Epidermal melanocyte (primary cell): ENCODE results near the gene SRBD1.
"Not testable (repeated sequence)": the region's sequence is repeated elsewhere in the genome, so short reads cannot be mapped to it uniquely, and the experiment has no call there.

Source experiments
- DNase-seq: peaks from one replicate; pipeline ENCODE4 v3.0.0; 2011; ENCODE audit warnings: low spot score; ENCODE audit not compliant: insufficient read length

SRBD1 gene

DNA sequence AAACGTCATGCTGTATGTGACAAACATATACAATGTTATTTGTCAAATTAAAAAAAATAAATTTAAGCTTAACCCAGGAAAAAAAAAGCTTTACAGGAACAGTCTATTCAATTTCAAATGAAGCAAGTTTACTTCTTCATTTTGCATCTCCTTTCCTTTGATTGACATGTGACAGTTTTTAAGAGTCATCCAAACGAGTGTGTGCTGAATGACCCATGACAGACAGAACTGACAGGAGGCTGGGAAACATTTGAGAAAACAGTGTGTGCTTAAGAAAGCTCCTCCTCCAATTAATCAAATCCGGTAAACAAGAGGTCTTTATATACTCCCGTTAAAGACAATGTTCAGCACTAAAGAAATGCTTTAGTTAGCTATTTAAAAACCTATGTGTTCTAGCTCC lies 177.7 kb downstream of the SRBD1 start:
- no peak for DNase-seq

DNA sequence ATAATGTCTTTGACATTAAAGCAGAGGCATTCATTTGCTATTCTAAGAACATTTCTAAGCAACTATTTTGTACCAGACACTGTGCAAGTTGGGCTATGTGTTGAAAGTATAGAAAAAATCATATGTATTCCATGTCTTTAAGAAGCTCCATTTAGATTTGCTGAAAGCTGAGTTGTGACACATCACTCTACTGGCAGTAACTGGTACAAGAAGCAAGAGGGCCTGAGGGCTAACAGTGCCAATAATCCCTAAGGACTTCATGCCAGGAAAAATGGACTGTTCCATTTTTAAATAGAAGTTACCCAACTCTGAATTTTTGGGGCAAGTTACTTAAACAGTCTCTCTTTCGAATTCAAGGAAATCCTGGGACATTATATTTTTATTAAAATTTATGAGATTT lies 178.7 kb downstream of the SRBD1 start:
- no peak for DNase-seq

DNA sequence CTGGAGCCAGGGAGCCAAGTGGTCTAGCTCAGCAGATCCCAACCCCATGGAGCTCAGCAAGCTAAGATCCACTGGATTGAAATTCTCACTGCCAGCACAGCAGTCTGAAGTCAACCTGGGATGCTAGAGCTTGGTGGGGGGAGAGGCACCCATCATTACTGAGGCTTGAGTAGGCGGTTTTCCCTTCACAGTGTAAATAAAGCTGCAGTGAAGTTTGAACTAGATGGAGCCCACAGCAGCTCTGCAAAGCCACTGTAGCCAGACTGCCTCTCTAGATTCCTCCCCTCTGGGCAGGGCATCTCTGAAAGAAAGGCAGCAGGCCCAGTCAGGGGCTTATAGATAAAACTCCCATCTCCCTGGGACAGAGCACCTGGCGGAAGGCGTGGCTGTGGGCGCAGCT lies 185.0 kb downstream of the SRBD1 start:
- DNase-seq, result not testable (repeated sequence)

DNA sequence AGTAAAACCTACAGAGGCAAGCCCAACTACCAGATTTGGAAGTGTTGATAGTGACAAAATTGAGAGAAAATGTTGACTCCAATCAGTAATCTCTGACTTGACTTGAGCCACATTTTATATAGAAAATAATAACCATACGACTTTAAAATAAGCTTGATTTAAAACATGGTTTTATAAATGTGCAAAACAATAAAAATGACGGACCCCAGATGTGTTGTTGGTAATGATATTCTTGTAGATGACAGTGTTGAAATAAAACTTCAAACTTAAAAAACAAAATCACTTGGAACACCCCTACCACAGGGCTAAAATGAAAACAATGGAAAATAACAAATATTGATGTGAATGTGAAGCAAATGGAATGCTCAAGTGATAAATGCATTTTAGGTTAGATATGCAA lies 188.1 kb downstream of the SRBD1 start:
- DNase-seq, result no peak

DNA sequence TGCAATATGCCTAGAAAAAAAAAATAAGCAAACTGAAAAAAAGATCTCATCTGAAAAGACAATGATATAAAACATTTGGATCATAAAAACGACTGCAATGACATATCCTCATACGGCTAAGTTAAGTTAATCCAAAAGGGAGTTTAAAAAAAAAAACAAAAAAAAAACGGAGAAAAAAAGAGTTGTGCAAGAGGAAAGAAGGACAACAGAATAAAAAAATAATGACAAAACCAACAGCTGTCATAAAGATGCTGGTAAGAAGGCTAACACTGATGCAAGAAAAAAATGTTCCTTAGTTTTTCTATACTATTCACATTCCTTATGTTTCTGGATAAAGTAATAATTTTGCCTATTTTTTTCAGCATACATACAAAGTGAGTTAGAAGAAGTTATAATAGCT lies 192.5 kb downstream of the SRBD1 start:
- no peak for DNase-seq

DNA sequence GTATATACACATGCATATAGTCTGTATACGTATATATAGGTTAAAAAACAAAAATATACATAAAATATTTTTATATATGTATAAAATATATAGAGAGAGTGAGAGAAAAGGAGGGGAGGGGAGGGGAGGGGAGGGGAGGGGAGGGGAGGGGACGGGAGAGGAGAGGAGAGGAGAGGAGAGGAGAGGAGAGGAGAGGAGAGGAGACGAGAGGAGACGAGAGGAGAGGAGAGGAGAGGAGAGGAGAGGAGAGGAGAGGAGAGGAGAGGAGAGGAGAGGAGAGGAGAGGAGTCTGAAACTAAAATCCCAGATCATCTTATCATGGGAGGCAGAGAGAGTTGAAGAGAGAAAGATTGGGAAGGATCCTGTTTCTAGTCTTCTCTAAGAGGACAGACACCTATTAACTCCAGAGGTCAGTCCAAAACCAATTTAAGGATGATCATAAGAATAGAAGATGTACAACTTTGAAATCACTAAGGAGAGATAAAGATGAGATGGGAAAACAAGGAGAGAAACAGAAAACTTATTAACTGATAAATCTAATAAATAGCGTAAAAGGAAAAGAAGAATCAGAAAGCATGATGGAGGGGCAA lies 195.4 kb downstream of the SRBD1 start:
- no peak for DNase-seq

DNA sequence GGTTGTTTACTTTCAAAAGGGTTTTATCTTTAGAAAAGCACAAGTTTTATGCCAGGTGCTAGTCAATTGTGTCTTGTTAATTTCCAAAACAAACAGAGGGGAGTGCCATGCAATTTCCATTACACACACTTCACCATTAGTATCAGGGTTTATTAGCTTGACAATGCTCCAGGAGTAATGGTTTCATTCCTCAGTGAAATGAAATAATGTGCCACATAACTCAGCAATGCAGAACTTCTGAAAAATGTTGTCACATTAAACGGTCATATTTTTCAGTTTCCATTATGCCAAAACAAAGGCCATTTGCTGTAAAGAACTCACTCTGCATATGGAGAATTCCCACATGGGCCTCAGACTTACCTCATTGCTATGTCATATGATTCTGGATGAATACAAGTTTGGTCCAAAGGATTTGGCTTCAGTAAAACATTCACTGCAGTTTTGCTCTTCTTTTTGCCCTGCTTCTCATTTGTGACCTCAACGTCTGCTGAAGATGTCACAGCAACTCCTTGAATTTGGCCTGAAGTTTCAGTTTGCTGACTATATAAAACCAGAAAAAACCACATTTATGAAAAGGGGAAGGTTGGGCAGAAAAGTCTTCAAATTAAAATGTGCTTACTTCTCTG lies 198.2 kb downstream of the SRBD1 start:
- no peak for DNase-seq

DNA sequence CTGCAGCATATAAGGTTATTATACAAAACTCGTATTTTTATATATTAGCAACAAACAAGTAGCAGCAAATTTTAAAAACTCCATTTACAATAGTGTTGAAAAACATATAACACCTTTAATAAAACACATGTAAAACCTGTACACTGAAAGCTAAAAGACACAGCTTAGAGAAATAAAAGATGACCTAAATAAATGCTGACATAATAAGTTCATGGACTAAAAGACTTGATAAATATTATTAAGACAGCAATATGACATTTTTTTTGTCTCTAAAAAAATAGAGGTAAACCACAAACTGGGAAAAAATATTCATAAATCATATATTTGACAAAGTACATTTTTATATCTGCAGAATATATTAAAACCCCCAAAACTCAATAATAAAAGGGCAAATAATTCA lies 201.4 kb downstream of the SRBD1 start:
- no peak for DNase-seq

DNA sequence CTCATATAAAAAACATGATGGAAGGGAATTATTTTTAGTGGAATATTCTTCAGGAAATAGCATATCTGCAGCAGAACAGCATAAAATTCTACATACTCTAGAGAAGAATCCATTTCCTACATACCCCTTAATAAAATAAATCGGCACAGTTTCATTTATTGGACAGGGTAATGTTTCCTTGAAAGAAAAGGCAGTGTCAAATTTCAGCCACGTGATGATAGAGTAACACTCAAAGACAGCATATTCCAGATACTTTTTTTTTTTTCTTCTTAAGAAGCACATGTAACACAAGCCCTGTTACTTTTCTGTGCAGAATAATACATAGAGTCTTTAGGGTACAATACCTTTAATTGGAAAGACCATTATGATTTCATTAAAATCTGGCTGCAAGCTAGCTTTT lies 204.4 kb downstream of the SRBD1 start:
- DNase-seq, result no peak

DNA sequence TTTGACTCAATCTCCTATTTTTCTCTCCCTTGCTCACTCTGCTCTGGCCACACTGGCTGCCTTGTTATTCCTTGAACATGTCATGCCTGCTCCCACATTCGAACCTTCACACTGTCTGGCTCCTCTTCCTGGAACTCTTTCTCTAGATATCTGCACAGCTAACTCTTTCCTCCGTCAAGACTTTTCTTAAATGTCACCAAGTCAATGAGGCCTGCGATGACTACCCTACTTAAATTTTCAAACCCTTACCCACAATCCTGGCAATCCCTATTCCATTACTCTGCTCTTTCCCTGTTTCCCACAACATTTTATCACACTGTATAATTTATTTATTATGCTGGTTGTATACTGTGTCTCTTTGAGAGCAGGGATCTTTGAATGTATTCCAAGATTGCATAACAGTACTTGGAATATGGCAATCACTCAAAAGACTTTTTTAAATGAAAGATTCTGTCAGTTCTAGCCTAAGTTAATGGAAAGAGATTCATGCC lies 206.2 kb downstream of the SRBD1 start:
- no peak for DNase-seq

DNA sequence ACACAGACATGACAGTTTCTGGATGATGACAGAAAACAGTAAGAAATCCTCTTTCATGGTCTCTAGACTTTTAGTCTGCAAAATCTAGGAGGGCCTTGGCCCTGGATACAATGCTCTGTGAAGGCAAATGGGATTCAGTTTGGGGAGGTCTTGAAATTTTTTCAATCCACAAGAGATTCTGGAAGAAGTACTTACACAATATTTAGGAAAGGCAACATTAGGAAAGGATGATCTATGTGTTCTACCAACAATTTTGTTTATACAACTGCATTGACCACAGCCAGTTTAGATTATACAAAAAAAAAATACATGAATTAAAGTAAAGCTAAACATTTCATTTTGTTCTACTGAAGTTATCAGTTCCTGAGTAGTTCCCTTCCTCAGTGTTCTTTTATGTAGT lies 208.0 kb downstream of the SRBD1 start:
- no peak for DNase-seq

DNA sequence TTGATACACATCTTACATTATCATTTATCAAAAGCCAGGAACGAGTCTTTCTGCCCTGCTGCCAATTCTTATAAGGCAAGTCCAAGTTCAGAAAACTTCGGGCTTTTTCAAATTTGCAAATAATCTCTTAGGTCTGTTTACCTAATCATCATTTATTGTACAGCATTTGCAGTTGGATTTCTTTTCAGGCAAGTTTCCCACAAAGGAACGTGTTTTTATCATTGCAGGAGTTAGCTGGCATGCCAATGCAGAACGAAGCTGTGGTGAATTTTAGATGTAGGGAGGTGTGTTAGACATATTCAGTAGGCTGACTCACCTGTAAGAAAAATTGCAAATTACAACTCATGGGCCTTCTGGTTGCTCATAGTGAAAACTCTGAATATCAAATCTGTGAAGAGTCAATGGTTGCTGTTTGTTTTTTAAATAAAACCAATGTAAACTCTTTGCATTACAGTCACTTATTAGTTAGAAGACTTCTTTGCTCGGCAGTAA lies 209.6 kb downstream of the SRBD1 start:
- no peak for DNase-seq

DNA sequence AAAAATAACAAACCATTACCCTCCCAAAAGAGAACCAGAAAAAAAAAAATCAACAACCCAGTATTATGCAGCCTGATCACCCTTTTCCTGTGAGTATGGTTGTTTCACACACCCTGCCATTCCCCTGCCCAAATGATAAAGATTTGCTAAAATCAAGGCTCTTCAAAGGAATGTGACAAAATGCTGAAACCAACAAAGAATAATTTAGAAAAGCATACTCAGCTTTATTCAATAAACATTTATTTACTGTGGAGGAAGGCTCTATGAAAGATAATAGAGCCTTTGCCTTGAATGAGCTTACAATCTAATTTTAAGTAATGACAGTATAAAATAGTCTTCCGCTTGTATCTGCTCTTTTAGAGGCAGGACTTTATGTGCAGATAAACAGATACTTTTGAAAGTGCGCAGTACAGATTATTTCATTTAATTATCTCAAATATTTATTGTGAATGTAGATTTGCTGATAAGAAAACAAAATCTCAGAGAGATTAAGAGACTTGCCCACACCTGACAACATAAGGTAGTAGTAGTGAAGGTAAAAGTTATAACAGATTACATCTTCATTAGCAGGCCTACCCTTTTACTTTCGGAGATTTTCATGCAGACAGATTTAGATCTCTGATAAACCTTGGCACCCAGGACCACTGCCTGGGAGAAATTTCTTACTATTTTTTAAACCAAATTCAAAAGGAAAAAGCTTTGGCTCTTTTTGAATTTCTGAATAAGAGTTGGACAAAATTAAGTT lies 211.9 kb downstream of the SRBD1 start:
- DNase-seq, result no peak

DNA sequence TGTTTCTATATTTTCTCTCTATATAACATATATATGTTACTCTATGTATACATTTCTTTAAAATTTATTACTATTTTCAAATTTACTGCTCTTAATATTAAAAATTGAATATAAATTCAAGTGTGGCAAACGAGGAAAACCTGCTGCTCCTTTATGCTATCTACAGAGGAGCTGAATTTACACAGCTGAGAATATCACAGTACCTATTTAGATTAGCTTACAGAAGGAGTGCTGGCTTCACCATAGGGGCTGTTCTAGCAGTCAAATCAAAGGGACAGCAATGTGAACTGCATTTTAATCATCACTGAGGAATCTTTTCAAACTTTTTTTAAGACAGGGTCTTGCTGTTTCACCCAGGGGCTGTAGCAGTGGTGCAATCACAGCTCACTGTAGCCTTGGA lies 213.8 kb downstream of the SRBD1 start:
- DNase-seq, result no peak

DNA sequence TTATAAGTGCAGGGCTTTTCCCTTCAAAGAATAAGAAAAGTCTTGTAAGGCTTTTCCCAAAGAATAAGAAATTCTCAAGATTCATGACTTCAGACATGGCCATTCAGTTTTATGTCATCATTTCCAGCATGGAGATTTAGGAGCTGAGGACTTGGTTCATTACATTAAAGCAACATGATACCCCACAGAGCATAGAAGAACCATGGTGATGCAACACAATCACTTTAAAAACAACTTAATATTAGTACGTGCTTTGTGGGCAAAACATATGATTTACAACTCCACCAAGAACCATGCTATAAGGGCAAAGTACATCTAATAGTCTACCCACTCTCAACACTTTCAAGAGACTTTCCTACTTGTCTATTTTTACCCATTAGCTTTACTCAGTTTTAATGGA lies 214.4 kb downstream of the SRBD1 start:
- DNase-seq, result no peak

DNA sequence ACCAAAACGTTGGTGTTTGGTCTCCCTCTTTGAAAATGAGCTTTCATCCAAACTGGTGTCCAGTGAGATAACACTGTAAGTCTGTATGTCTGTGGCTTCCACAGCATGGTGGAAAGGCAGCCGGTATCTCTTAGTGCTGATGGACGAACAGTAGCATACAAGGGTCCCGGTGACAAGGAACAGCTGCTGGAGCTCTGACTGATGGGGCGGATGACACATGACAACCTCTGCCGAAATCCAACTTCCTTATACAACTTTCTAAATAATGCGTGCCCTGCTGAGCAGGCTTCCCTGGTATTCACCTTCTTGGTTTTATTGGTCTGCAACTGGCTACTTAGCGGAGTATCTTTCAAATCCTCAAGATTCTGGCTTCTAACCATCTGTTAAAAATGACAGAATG lies 216.2 kb downstream of the SRBD1 start:
- DNase-seq, result no peak

DNA sequence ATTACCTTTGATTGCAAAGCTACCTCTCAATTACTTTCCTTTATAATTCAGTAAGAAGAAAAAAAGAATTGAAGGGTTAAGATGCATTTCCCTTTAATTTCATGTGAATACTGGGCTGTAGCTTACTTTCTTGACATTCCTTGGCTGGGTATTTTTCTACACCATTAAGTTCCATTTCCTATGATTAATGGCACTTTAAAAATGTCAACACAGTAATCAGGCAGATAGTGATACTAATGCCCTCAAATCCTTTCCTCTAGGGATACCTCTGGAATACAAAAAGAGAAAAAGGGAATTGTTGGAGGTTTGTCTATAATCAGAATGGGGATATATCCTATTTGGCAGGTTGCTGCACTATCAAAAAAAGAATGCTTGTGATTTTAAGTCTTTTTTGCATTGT lies 216.9 kb downstream of the SRBD1 start:
- no peak for DNase-seq

DNA sequence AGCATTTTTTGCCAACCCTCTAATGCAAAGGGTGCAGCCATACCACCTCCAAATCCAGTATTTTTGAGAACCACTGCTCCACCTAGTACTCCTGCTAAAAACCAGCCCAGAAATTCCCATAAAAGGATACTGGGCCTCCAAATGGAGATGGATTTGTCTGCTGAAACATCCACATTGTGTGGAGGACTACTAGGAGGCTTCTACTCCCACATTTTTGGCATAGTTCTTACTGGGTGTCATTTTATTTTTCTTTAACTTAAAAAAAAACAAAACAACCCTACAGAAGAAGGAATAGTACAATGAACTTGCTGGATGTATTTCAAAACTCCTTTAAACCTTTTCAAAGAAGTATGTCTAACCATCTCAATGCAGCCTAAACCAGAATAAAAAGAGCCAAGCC lies 219.2 kb downstream of the SRBD1 start:
- DNase-seq, result no peak

DNA sequence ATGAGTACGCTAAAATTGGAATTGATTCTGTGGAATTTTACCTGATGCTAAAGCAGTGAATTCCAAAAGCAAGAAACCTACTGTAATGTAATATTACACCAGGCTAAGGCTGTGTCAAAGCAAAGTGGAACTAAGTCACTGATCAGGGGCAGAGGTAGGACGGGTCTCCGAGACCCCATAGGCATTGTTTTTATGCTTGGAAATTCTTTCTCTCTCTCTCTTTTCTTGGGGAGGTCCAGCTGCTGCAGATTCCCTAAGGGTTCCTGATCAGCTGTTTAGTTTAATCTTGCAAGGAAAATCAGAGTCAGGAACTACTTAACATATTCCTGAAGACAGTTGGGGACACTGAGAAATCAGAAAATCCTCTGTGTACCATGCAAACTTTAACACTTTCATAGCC lies 220.2 kb downstream of the SRBD1 start:
- DNase-seq, result no peak

DNA sequence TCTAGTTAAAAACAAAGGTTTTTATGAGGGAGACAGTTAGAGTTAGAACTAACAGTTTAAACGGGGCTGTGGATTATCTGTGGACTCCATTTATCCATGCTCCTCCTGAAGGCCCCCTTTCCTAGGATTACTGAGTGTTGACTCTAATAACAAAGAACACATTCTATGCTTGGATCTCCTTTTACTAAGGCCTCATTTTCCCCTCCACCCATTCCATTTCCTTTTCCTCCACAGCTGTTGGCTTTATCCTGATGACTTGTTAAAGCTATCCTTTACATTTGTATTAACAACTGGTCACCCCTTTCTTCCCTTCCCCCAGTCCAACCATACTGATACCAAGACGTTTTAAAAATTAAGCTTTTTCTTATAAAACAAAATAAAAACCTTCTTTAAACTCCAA lies 220.6 kb downstream of the SRBD1 start:
- no peak for DNase-seq

DNA sequence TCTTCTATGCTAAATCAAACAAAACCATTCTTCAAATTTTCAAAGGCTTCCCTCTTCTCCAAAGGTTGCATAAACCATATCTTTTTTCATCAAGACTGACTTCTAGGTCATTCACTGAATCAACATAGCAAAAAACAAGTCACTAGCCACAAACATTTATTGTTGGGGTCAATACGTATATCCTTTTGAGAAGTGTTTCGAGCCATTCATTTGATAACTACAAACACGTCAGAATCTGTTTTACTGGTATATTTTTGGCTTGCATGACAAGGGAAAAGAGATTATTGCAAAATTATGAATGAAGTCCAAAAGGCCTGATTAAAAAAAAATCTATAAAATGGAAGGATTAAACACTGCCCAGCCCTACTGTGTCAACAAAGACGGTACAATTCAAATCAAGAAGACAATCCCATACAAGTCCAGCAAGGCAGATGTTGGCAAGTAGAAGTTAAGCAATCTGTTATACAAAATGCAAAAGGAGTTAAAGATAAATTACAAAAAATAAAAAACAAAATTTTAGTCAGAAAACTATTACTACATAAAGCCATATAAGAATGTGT lies 222.4 kb downstream of the SRBD1 start:
- DNase-seq, result no peak

DNA sequence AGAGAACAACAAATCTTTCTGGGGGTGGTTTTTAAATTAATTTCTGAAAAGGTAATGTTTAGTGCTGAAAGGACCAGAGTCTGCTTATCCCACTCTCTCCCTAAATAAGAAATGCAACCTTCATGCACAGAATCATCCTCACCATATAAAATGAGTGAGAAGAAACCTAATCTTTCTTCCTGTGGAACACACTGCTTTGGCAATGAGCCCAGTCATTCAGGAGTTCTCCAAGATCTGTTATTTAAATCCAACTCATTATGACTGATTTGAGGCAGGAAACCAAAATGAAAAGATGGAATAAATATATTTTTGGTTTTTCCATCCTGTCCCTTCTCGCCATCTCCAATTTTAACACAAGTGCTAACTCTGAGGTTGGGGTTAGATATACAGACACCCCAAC lies 228.3 kb downstream of the SRBD1 start:
- no peak for DNase-seq
